Retinal pigment epithelial cell (primary cell): Measurements from ENCODE around the gene VEPH1.

Source experiments
- DNase-seq: peaks from one replicate; pipeline ENCODE4 v3.0.0-alpha.2; 2010; ENCODE audit warnings: low read depth
- H3K4me3 ChIP-seq: 2 replicates; pipeline ENCODE4 v1.5.1; 2011; ENCODE audit warnings: mild to moderate bottlenecking, low read length, control low read depth, moderate library complexity
- CTCF ChIP-seq: conservative IDR thresholded peaks from 2 replicates; pipeline ENCODE4 v1.5.1; 2011; ENCODE audit warnings: low read depth, low read length, control low read depth, inconsistent platforms

The VEPH1 gene

GRCh38 chr3:157513585-157513984 is 10.4 kb upstream of the VEPH1 start:
- TF ChIP-seq CTCF, result no peak
- no peak overlapping the region for H3K4me3 ChIP-seq
- no peak for DNase-seq

- no peak for DNase-seq
- H3K4me3 ChIP-seq, result no peak overlapping the region
- no peak for TF ChIP-seq CTCF
These were observed 9.3 kb upstream of the VEPH1 start for GRCh38 chr3:157512534-157512933.

GRCh38 chr3:157508461-157508860 is 5.2 kb upstream of the VEPH1 start:
- TF ChIP-seq CTCF, result no peak
- no peak for DNase-seq
- H3K4me3 ChIP-seq, result no peak overlapping the region

GRCh38 chr3:157501863-157502262 is 1.4 kb downstream of the VEPH1 start:
- peak overlapping the region; percentile 9 for H3K4me3 ChIP-seq
- no peak for TF ChIP-seq CTCF
- peak; percentile 10 for DNase-seq

- no peak for TF ChIP-seq CTCF
- H3K4me3 ChIP-seq, result peak overlapping the region; percentile 38
These were observed 3.0 kb downstream of the VEPH1 start for GRCh38 chr3:157500232-157500631.

GRCh38 chr3:157499342-157499963 is 3.8 kb downstream of the VEPH1 start:
- peak overlapping the region; percentile 38 for H3K4me3 ChIP-seq
- TF ChIP-seq CTCF, result peak; percentile 19
- peak; percentile 88 for DNase-seq

More at GRCh38 chr3:157500232-157500631, 3.0 kb downstream of the VEPH1 start:
- no peak for DNase-seq

- TF ChIP-seq CTCF, result no peak
- no peak for DNase-seq
- H3K4me3 ChIP-seq, result no peak overlapping the region
These were observed 4.8 kb downstream of the VEPH1 start for GRCh38 chr3:157498371-157498770.
